Uterus (tissue), 2 donors: Measurements from ENCODE around the gene ABCA2.

Source experiments
- POLR2A ChIP-seq, 2 donors: fragments of 450-650 bp; IDR thresholded peaks; one replicate each; pipeline ENCODE4 v1.6.1; 2016; ENCODE audit warnings: antibody characterized with exemption in 2 of 2, mild to moderate bottlenecking in 1 of 2, moderate library complexity in 1 of 2
- TF ChIP-seq, protein P1 (sequence below), 4 experiments: fragments of 200-600 bp in 2 of 4; fragments of 450-650 bp in 2 of 4; sonication (generic) in 2 of 4; IDR thresholded peaks; one replicate each; pipeline ENCODE4 v1.5.1; 2016 to 2019; ENCODE audit warnings: antibody characterized with exemption in 4 of 4, mild to moderate bottlenecking in 2 of 4, moderate library complexity in 1 of 4

DNA sequence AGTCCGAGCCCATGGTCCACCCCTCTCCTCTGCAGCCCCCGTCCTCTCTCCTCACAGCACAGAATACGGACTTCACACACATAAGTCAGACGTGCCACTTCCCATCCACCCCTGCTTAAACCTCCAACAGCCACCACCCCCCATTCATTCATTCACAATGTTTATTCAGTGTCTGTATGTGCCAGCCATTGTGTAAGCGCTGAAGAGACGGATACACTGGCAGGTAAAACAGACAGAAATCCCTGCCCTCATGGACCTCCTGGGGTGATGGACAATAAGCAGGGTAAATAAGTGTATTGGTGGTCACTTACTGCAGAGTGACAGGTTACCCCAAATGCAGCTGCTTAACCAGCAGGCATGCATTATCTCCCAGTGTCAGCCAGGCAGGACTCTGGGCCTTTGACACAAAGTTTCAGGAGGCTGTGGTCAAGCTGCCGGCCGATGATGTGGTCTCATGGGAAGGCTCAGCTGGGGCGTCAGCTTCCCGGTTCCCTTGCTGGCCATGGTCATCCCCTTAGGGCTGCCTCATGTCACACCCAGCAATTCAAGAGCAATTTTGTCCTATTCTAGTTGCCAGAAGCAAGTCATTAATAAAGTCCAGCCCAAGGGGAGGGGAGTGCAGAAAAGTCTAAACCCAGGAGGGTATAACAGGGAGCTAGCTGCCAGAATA lies 37.7 kb downstream of the ABCA2 start:
- TF ChIP-seq, protein P1, sequence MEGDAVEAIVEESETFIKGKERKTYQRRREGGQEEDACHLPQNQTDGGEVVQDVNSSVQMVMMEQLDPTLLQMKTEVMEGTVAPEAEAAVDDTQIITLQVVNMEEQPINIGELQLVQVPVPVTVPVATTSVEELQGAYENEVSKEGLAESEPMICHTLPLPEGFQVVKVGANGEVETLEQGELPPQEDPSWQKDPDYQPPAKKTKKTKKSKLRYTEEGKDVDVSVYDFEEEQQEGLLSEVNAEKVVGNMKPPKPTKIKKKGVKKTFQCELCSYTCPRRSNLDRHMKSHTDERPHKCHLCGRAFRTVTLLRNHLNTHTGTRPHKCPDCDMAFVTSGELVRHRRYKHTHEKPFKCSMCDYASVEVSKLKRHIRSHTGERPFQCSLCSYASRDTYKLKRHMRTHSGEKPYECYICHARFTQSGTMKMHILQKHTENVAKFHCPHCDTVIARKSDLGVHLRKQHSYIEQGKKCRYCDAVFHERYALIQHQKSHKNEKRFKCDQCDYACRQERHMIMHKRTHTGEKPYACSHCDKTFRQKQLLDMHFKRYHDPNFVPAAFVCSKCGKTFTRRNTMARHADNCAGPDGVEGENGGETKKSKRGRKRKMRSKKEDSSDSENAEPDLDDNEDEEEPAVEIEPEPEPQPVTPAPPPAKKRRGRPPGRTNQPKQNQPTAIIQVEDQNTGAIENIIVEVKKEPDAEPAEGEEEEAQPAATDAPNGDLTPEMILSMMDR (IDR thresholded peaks at IDR 0.05) = no peak
- TF ChIP-seq POLR2A (IDR thresholded peaks at IDR 0.05) = no peak
